Lower lobe of right lung (tissue), 2 donors: Measurements from ENCODE around the gene IMMP2L. TPM values are rescaled to one million over a fixed set of nuclear protein-coding genes. Genes with fewer than 3 reads are reported as not detected.

Experiments
- ATAC-seq, 2 donors: fragments of 200-7000 bp; cut with Tn5 transposase; one replicate each; pipeline ENCODE4 v1.9.1; 2020 to 2022; ENCODE audit warnings: mild to moderate bottlenecking in 2 of 2, moderate library complexity in 2 of 2
- DNase-seq: peaks from one replicate; pipeline ENCODE4 v3.0.0-alpha.2; 2020
- H3K27ac ChIP-seq: fragments of 200-600 bp; one replicate; pipeline ENCODE4 v1.8.0; 2022
- H3K27me3 ChIP-seq: fragments of 200-600 bp; one replicate; pipeline ENCODE4 v1.8.0; 2022; ENCODE audit warnings: low read depth
- H3K36me3 ChIP-seq: fragments of 200-600 bp; one replicate; pipeline ENCODE4 v1.8.0; 2022; ENCODE audit warnings: mild to moderate bottlenecking
- H3K4me1 ChIP-seq: fragments of 200-600 bp; one replicate; pipeline ENCODE4 v1.8.0; 2022
- H3K4me3 ChIP-seq: fragments of 200-600 bp; one replicate; pipeline ENCODE4 v1.8.0; 2022; ENCODE audit warnings: mild to moderate bottlenecking
- H3K9me3 ChIP-seq: fragments of 200-600 bp; one replicate; pipeline ENCODE4 v1.8.0; 2022
- intact Hi-C: fragments of 100-400 bp; cut with DNase I; formaldehyde crosslinking; loops from one replicate; pipeline ENCODE4 v1.11.0; 2022
- total RNA-seq: library from RNA; stranded (reverse); fragmentation: NEBNext Ultra II Directional; extraction: Animal tissue kit (Norgen Biotek cat#: 25700); gene quantifications from one replicate; pipeline ENCODE4 v1.2.1, GENCODE V29; 2021
- TF ChIP-seq, protein P1 (sequence below): fragments of 200-600 bp; IDR thresholded peaks from one replicate; pipeline ENCODE4 v1.8.0; 2022; ENCODE audit warnings: antibody characterized with exemption, mild to moderate bottlenecking
- donor health status: DM: no; HTN: yes; CAD: no; lungs with severe emphysema.

The IMMP2L gene
- total RNA-seq, 1 donor from 2014 or later = 14.7 TPM

DNA sequence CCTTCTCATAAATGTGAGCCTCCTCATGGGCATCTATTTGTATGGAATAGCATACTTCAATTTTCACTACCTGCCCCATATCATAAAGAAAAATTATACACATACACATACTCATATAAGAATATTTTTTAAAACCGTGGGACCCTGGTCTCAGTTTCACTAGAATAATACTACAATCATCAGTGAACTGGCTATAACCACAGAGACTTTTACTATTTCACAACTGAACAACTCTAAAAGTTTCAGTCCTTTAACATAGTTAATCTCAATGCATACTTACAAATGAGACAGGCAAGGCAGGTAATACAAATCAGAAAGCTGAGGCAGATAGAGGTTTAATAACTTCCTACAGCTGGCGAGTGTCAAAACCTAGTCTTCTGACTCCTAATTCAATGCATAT lies 388.3 kb downstream of the IMMP2L start:
- no peaks in the 10 kb centered on the region for H3K27me3 ChIP-seq
- H3K27ac ChIP-seq = no peak overlapping the region
- intact Hi-C loops = no loop called here
- no peaks in the 10 kb centered on the region for H3K36me3 ChIP-seq
- ATAC-seq (no peak), DNase-seq (no peak)
- no peaks in the 10 kb centered on the region for H3K4me1 ChIP-seq
- H3K4me3 ChIP-seq = no peak overlapping the region
- no peaks in the 10 kb centered on the region for H3K9me3 ChIP-seq
- TF ChIP-seq, protein P1, sequence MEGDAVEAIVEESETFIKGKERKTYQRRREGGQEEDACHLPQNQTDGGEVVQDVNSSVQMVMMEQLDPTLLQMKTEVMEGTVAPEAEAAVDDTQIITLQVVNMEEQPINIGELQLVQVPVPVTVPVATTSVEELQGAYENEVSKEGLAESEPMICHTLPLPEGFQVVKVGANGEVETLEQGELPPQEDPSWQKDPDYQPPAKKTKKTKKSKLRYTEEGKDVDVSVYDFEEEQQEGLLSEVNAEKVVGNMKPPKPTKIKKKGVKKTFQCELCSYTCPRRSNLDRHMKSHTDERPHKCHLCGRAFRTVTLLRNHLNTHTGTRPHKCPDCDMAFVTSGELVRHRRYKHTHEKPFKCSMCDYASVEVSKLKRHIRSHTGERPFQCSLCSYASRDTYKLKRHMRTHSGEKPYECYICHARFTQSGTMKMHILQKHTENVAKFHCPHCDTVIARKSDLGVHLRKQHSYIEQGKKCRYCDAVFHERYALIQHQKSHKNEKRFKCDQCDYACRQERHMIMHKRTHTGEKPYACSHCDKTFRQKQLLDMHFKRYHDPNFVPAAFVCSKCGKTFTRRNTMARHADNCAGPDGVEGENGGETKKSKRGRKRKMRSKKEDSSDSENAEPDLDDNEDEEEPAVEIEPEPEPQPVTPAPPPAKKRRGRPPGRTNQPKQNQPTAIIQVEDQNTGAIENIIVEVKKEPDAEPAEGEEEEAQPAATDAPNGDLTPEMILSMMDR = no peak

DNA sequence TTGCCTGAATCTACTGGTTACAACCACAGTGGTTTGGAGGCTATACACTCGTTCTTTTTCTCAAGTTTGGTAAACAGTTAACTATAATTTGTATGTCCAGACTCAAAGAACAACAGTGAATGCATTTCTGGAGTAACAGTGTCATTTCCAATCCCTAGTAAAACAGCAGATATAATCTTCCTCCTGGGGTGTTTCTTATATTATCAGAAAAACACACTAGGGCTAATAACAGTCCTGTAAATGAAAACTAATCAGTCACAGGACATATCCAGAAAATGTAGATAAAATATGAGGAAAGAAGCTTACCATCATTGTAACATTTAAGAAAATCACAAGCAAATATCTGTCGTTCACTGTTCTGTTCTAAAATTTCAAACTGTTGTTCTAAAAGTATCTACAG lies 388.8 kb downstream of the IMMP2L start:
- intact Hi-C loops = no loop called here
- DNase-seq (no peak), ATAC-seq (no peak)
- TF ChIP-seq, protein P1 = no peak
- no peaks in the 10 kb centered on the region for H3K27me3 ChIP-seq
- H3K27ac ChIP-seq = no peak overlapping the region
- no peaks in the 10 kb centered on the region for H3K9me3 ChIP-seq
- H3K4me1 ChIP-seq = no peaks in the 10 kb centered on the region
- no peak overlapping the region for H3K4me3 ChIP-seq
- no peaks in the 10 kb centered on the region for H3K36me3 ChIP-seq

DNA sequence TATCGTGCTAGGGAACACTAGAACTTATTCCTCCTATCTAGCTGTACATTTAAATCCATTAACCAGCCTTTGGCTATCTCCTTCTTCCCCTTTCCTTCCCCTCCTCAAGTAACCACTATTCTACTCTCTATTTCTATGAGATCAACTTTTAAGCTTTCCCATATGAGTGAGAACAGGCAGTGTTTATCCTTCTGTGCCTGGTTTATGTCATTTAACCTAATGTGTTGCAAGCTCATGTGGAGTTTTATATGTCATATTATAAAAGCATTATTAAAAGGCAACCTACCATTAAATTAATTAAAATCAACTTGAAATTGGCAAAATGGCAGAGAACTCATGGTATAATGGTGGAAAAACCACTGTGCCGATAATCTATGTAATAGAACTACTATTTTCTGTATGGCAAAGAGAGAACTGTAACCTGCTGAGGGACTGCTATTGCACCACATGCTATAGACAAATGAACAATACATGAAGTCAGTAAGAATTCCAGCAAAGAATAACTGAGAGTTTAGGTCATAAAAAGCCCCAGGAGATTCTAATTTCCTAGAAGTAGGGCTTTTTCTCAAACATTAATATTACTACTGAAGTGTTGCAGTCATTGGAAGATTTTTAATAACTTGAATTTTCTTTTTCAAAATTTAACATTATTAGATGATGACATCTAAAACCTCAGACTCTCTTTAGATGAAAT lies 389.6 kb downstream of the IMMP2L start:
- H3K4me1 ChIP-seq = no peaks in the 10 kb centered on the region
- ATAC-seq (no peak), DNase-seq (no peak)
- H3K27me3 ChIP-seq = no peaks in the 10 kb centered on the region
- no peaks in the 10 kb centered on the region for H3K9me3 ChIP-seq
- TF ChIP-seq, protein P1 = no peak
- intact Hi-C loops = no loop called here
- H3K36me3 ChIP-seq = no peaks in the 10 kb centered on the region
- H3K27ac ChIP-seq = no peak overlapping the region
- no peak overlapping the region for H3K4me3 ChIP-seq

DNA sequence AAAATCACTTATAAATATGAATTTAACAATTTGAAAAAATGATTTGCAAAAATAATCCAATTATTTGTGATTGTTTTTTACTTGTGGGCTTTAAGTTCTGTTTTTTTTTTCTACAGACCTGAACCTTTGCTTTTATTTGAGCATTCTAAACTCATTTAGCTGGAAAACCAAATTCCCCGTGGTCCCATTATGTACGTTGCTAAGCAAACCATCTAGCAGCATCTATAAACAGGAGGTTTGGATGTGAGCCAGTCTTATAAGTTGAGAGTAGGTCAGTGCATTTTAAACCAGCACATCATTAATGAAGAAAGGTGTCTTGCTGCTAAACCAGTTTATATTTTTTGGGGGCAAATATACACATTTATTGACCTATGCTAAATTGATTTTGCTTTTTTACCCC lies 394.1 kb downstream of the IMMP2L start:
- Histone ChIP-seq H3K4me3 (no peak overlapping the region), H3K27ac (no peak overlapping the region), H3K4me1 (no peaks in the 10 kb centered on the region), H3K27me3 (no peaks in the 10 kb centered on the region), H3K9me3 (no peaks in the 10 kb centered on the region), H3K36me3 (no peaks in the 10 kb centered on the region)
- ATAC-seq (no peak), DNase-seq (no peak)
- intact Hi-C loops = no loop called here
- TF ChIP-seq, protein P1 = no peak

DNA sequence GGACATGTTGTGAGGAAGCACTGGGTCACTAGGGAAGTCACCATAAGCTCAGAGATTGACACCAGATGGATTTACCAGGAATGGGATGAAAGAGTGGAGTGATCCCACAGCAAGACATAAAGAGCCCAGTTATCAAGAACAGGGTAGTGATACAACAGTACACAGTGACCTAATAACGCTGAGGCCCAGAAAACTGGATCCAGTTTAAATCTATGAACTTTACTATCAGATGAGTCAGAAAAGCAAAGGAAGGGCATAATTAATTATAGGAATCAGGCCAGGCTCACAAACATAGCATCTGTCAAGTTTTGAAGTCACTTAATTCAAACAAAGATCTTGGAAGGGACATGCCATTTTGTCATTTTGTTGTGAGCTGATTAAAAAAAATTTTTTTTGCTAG lies 397.9 kb downstream of the IMMP2L start:
- no peaks in the 10 kb centered on the region for H3K9me3 ChIP-seq
- no peak overlapping the region for H3K27ac ChIP-seq
- DNase-seq (no peak), ATAC-seq (no peak)
- H3K36me3 ChIP-seq = no peaks in the 10 kb centered on the region
- intact Hi-C loops = no loop called here
- no peaks in the 10 kb centered on the region for H3K27me3 ChIP-seq
- no peaks in the 10 kb centered on the region for H3K4me1 ChIP-seq
- no peak overlapping the region for H3K4me3 ChIP-seq
- TF ChIP-seq, protein P1 = no peak
